Subcutaneous adipose tissue (tissue), 4 donors: ENCODE results near the gene PM20D2. TPM values are rescaled to one million over a fixed set of nuclear protein-coding genes. Genes with fewer than 3 reads are reported as not detected.

Experiments
- CTCF ChIP-seq: fragments of 450-650 bp; IDR thresholded peaks from one replicate; pipeline ENCODE4 v1.5.1; 2016; ENCODE audit warnings: low read depth, mild to moderate bottlenecking, control low read depth, antibody characterized with exemption, moderate library complexity
- total RNA-seq, 4 donors: library from RNA; depleted of rRNA; stranded (reverse); fragments of >200 nt; gene quantifications; one replicate each; pipeline ENCODE4 v1.1.0, GENCODE V29; 2016

PM20D2 gene
- total RNA-seq, 4 donors from 2014 or later, result 4.0 to 6.8 (median 4.9) TPM

- no peak for TF ChIP-seq CTCF
Observed at GRCh38 chr6:89194559-89194958, 48.7 kb downstream of the PM20D2 start.

GRCh38 chr6:89197141-89197540, 51.3 kb downstream of the PM20D2 start:
- no peak for TF ChIP-seq CTCF

GRCh38 chr6:89198235-89198634, 52.4 kb downstream of the PM20D2 start:
- no peak for TF ChIP-seq CTCF

- no peak for TF ChIP-seq CTCF
Observed at GRCh38 chr6:89199579-89199978, 53.7 kb downstream of the PM20D2 start.

GRCh38 chr6:89200706-89201215, 54.9 kb downstream of the PM20D2 start:
- no peak for TF ChIP-seq CTCF

- TF ChIP-seq CTCF, result no peak
Observed at GRCh38 chr6:89204096-89204495, 58.2 kb downstream of the PM20D2 start.

- TF ChIP-seq CTCF, result no peak
Observed at GRCh38 chr6:89205819-89206218, 60.0 kb downstream of the PM20D2 start.
